Endothelial cell of umbilical vein (primary cell): ENCODE measurements around the gene ASPSCR1. TPM values are rescaled to one million over a fixed set of nuclear protein-coding genes. Genes with fewer than 3 reads are reported as not detected.
A peak's percentile ranks its signal among the peaks of the same experiment; 100 is the strongest.

Experiments
- BruUV-seq: library from RNA; stranded (reverse); fragments of 400-500 nt; replicated peaks from 2 replicates; lab custom pipeline; 2021; lab: Mats Ljungman, UMichigan
- CTCF ChIA-PET: fragments of 300-600, 350-600 bp; sonication (Branson Sonifier 250); formaldehyde crosslinking; loops from one replicate; lab custom pipeline; 2021; ENCODE audit warnings: antibody characterized with exemption, inconsistent platforms; lab: Charles Lee
- POLR2A ChIA-PET: fragments of 300-600, 350-600 bp; sonication (Branson Sonifier 250); formaldehyde crosslinking; loops from one replicate; lab custom pipeline; 2021; ENCODE audit warnings: antibody characterized with exemption, inconsistent platforms; lab: Charles Lee
- DNase-seq: peaks from one replicate; pipeline ENCODE4 v3.0.0-alpha.2; 2011; ENCODE audit warnings: low read depth, low spot score
- FAIRE-seq: peaks from 2 replicates; lab custom pipeline; 2011; peaks lifted over from hg19 to GRCh38; lab: Jason Lieb, UNC
- H2AFZ ChIP-seq: 2 replicates; pipeline ENCODE4 v1.6.0; 2012; ENCODE audit warnings: low read depth, low read length, control low read depth, inconsistent platforms
- H3K27ac ChIP-seq: 2 replicates; pipeline ENCODE4 v1.5.1; 2011; ENCODE audit warnings: low read depth, mild to moderate bottlenecking, control low read depth, low read length, moderate library complexity; ENCODE audit not compliant: insufficient read depth
- H3K27me3 ChIP-seq, 2 experiments: 2 replicates each; pipeline versions ENCODE4 v1.6.0 to v1.6.1; 2011; ENCODE audit warnings: low read length in 2 of 2, mixed read lengths in 1 of 2; ENCODE audit not compliant: control insufficient read depth in 2 of 2, insufficient read depth in 2 of 2
- H3K36me3 ChIP-seq, 2 experiments: 2 replicates in 1 of 2; 3 replicates in 1 of 2; pipeline ENCODE4 v1.5.1; 2011; ENCODE audit warnings: low read length in 2 of 2, mild to moderate bottlenecking in 1 of 2, moderate library complexity in 1 of 2; ENCODE audit not compliant: control insufficient read depth in 2 of 2, insufficient read depth in 2 of 2; ENCODE audit errors: extremely low read depth in 1 of 2
- H3K4me1 ChIP-seq: 3 replicates; pipeline ENCODE4 v1.5.1; 2011; ENCODE audit warnings: mild to moderate bottlenecking, low read length; ENCODE audit not compliant: control insufficient read depth, insufficient read depth; ENCODE audit errors: extremely low read depth
- H3K4me2 ChIP-seq: 2 replicates; pipeline ENCODE4 v1.6.1; 2011; ENCODE audit warnings: low read length, control low read depth, mixed read lengths; ENCODE audit not compliant: insufficient read depth
- H3K4me3 ChIP-seq, 3 experiments: fragments of 200-600 bp in 1 of 3; sonication (generic), shearing (Covaris generic) in 1 of 3; replicated peaks in 1 of 3; 2 replicates each; pipeline ENCODE4 v1.5.1; 2011 to 2016; ENCODE audit warnings: control low read depth in 3 of 3, low read length in 3 of 3, mild to moderate bottlenecking in 2 of 3, inconsistent platforms in 1 of 3, low read depth in 1 of 3, moderate library complexity in 1 of 3; ENCODE audit not compliant: insufficient read depth in 1 of 3
- H3K79me2 ChIP-seq: 2 replicates; pipeline ENCODE4 v1.6.0; 2012; ENCODE audit warnings: low read length, inconsistent platforms; ENCODE audit not compliant: control insufficient read depth, insufficient read depth
- H3K9ac ChIP-seq: replicated peaks from 2 replicates; pipeline ENCODE3; 2011; ENCODE audit warnings: low read length, control low read depth; ENCODE audit not compliant: insufficient read depth; ENCODE audit errors: extremely low read depth
- H3K9me1 ChIP-seq: replicated peaks from 3 replicates; pipeline ENCODE4 v1.6.0; 2011; ENCODE audit warnings: mild to moderate bottlenecking, low read length; ENCODE audit not compliant: control insufficient read depth, insufficient read depth; ENCODE audit errors: extremely low read depth
- H3K9me3 ChIP-seq: replicated peaks from 2 replicates; pipeline ENCODE4 v1.5.1; 2012; ENCODE audit warnings: low read length, inconsistent platforms; ENCODE audit not compliant: control insufficient read depth, insufficient read depth
- H4K20me1 ChIP-seq: replicated peaks from 2 replicates; pipeline ENCODE3; 2011; ENCODE audit warnings: mild to moderate bottlenecking, low read length; ENCODE audit not compliant: control insufficient read depth, insufficient read depth; ENCODE audit errors: extremely low read depth
- EZH2 ChIP-seq: IDR thresholded peaks from 2 replicates; pipeline ENCODE4 v1.6.1; 2012; ENCODE audit warnings: borderline replicate concordance, low read depth, mild to moderate bottlenecking, moderate library complexity, low read length, inconsistent platforms; ENCODE audit not compliant: severe bottlenecking
- FOS ChIP-seq: IDR thresholded peaks from 2 replicates; pipeline ENCODE4 v1.6.1; 2011; ENCODE audit warnings: mild to moderate bottlenecking, low read length, moderate library complexity, borderline replicate concordance; ENCODE audit not compliant: insufficient read depth
- GATA2 ChIP-seq: IDR thresholded peaks from 2 replicates; pipeline ENCODE4 v1.7.0; 2011; ENCODE audit warnings: low read depth, mild to moderate bottlenecking, moderate library complexity, mixed read lengths, low read length; ENCODE audit not compliant: insufficient read length, insufficient read depth
- JUN ChIP-seq: IDR thresholded peaks from 2 replicates; pipeline ENCODE4 v1.6.1; 2011; ENCODE audit warnings: borderline replicate concordance, low read depth; ENCODE audit not compliant: insufficient read length, insufficient read depth
- MYC ChIP-seq: IDR thresholded peaks from one replicate; pipeline ENCODE4 v1.6.1; 2011; ENCODE audit warnings: mild to moderate bottlenecking, low read depth, low read length
- POLR2A ChIP-seq: IDR thresholded peaks from 2 replicates; pipeline ENCODE4 v1.6.1; 2012; ENCODE audit warnings: low read depth, mild to moderate bottlenecking, control low read depth, low read length
- POLR2AphosphoS5 ChIP-seq: IDR thresholded peaks from 2 replicates; pipeline ENCODE4 v1.6.1; 2012; ENCODE audit warnings: low read depth, mild to moderate bottlenecking, control low read depth, low read length, moderate library complexity; ENCODE audit not compliant: insufficient read depth
- dilution Hi-C: fragments of 300-500 bp; cut with MboI; formaldehyde crosslinking; loops from one replicate; pipeline ENCODE4 v1.15.0; 2019; ENCODE audit warnings: low sequenced_read_pairs; ENCODE audit not compliant: extremely low pct_ligation_motif_present
- intact Hi-C: fragments of 100-400 bp; cut with micrococcal nuclease; formaldehyde crosslinking; loops from one replicate; pipeline ENCODE4 v1.10.0; 2022
- polyA plus RNA-seq, 4 experiments: library from polyadenylated mRNA; depleted of rRNA in 3 of 4; stranded (reverse) in 3 of 4; unstranded in 1 of 4; fragments of >200 nt; gene quantifications; 2 replicates each; pipeline versions ENCODE4 v1.2.1 to v1.2.3, GENCODE V29; 2011 to 2012; ENCODE audit warnings: missing spikeins in 1 of 4
- total RNA-seq: library from RNA; stranded (reverse); gene quantifications from 2 replicates; pipeline ENCODE4 v1.2.3, GENCODE V29; 2021
- TF ChIP-seq, protein P1 (sequence below): IDR thresholded peaks from 2 replicates; pipeline ENCODE4 v1.6.1; 2011; ENCODE audit not compliant: insufficient read depth, insufficient read length
- TF ChIP-seq, protein P2 (sequence below), 2 donors: IDR thresholded peaks; 1 replicate in 1 of 2; 2 replicates in 1 of 2; pipeline ENCODE4 v1.5.1; 2011; ENCODE audit warnings: low read length in 2 of 2, mild to moderate bottlenecking in 2 of 2, moderate library complexity in 2 of 2, control low read depth in 1 of 2, inconsistent platforms in 1 of 2, low read depth in 1 of 2; ENCODE audit not compliant: insufficient read depth in 1 of 2; ENCODE audit errors: extremely low read depth in 1 of 2

ASPSCR1 gene
- total and polyA plus RNA-seq, 2 donors (not counting 3 experiments of a cell fraction or from before 2014, with no cell fraction given): 24.8 to 36.5 TPM

DNA sequence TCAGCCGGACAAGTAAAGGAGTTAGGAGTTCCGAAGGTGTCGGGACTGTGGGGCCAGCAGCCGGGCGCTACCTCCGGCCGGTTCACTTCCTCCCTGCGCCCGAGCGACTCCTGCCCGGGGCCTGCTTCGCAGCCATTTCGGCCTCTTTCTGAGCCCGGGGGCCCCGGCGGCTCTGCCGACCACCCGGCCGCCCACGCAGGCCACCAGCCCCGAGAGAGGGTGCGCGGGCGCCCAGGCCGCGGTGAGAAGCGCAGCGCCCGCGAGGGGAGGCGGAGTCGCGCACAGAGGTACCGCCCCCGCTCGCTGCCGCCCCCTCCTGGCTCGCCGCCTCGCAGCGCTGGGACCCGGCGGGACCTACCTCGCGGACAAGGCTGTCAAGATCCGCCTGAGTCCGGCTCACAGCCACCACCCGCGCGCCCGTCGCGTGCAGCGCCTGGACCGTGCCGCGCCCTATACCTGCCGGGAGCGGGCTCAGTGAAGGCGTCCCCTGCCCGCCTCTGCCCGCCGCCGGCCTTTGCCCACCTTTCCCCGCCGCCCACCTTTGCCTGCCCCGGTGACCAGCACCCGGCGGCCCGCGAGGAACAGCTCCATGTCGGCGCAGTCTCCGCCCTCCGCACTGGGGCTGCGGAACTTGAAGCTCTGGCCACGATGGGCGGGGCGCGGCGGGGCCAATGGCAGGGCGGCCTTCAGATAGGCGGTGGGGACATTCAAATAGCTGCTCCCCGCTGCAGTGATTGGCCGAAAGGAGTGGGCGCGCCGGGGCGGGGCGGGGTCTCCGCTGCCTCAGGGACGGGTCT is 59.9 kb downstream of the ASPSCR1 start, which contains the start of gene DCXR:
Gene DCXR (minus strand): TSS at position 606 of the 797 bp plus-strand sequence. CDS start 15 bp downstream, at position 591.
- POLR2A ChIA-PET: interaction anchor here (1.1 kb wide), 1 partner anchor 117 kb away, joined by 3 read pairs; no protein-coding TSS in a partner anchor
- intact Hi-C loops: loop anchor here (1.0 to 10.0 kb wide), 4 partner anchors 14 to 378 kb away; partner anchors contain the start of genes HEXD, LRRC45 and OGFOD3

More for the DNA sequence above, 59.9 kb downstream of the ASPSCR1 start, which contains the start of gene DCXR:
- DNase-seq: peak; percentile 97
- H3K9ac ChIP-seq: peak within 1 kb of the TSS; percentile 78
- peak within 1 kb of the TSS; percentile 36 for H3K27ac ChIP-seq
- H3K27me3 ChIP-seq: no peaks in the 10 kb centered on the region
- no peaks in the 10 kb centered on the region for H3K36me3 ChIP-seq
- H3K4me1 ChIP-seq: peaks cover 9% of the 10 kb centered on the region
- peak within 1 kb of the TSS; percentile 87 for H2AFZ ChIP-seq
- peak; percentile 99 for FAIRE-seq
- CTCF ChIA-PET: interaction anchor here (0.6 to 1.5 kb wide), 21 partner anchors 8 to 312 kb away, joined by 3 to 19 read pairs (median 5); partner anchors contain the start of genes CENPX, FASN, GPS1 and LRRC45
- H3K9me1 ChIP-seq: no peaks in the 10 kb centered on the region
- H3K4me2 ChIP-seq: peak within 1 kb of the TSS; percentile 67
- H3K79me2 ChIP-seq: peaks cover 4% of the 10 kb centered on the region
- H3K9me3 ChIP-seq: no peaks in the 10 kb centered on the region
- H4K20me1 ChIP-seq: no peaks in the 10 kb centered on the region
- TF ChIP-seq GATA2: no peak
- TF ChIP-seq, protein P1, sequence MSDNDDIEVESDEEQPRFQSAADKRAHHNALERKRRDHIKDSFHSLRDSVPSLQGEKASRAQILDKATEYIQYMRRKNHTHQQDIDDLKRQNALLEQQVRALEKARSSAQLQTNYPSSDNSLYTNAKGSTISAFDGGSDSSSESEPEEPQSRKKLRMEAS: peak; percentile 24
- no peak for TF ChIP-seq FOS
- no peak for TF ChIP-seq MYC
- peak; percentile 80 for TF ChIP-seq POLR2A
- TF ChIP-seq EZH2: no peak
- TF ChIP-seq JUN: no peak
- TF ChIP-seq, protein P2, sequence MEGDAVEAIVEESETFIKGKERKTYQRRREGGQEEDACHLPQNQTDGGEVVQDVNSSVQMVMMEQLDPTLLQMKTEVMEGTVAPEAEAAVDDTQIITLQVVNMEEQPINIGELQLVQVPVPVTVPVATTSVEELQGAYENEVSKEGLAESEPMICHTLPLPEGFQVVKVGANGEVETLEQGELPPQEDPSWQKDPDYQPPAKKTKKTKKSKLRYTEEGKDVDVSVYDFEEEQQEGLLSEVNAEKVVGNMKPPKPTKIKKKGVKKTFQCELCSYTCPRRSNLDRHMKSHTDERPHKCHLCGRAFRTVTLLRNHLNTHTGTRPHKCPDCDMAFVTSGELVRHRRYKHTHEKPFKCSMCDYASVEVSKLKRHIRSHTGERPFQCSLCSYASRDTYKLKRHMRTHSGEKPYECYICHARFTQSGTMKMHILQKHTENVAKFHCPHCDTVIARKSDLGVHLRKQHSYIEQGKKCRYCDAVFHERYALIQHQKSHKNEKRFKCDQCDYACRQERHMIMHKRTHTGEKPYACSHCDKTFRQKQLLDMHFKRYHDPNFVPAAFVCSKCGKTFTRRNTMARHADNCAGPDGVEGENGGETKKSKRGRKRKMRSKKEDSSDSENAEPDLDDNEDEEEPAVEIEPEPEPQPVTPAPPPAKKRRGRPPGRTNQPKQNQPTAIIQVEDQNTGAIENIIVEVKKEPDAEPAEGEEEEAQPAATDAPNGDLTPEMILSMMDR (IDR thresholded peaks at IDR 0.05; ENCODE audit: extremely low read depth in 1 of 2, insufficient read depth in 1 of 2, low read depth in 1 of 2, low read length in 2 of 2): peak; percentile 87 to 92
- peak; percentile 71 for TF ChIP-seq POLR2AphosphoS5
- peak within 1 kb of the TSS; percentile 58 to 71 (median 69) for H3K4me3 ChIP-seq
- dilution Hi-C loops: no loop called here
- no TSS peak for BruUV-seq
